Gastroesophageal sphincter (tissue), 4 donors: Measurements from ENCODE around the gene SHANK1. TPM values are rescaled to one million over a fixed set of nuclear protein-coding genes. Genes with fewer than 3 reads are reported as not detected.

Source experiments
- ATAC-seq: fragments of 150-250 bp; one replicate; pipeline ENCODE4 v1.9.1; 2016; ENCODE audit warnings: mild to moderate bottlenecking, moderate library complexity
- H3K27ac ChIP-seq, 4 donors: fragments of 200-600 bp; sonication (generic) in 3 of 4; 1 replicate in 3 of 4; 2 replicates in 1 of 4; pipeline ENCODE4 v1.5.1; 2016 to 2019
- H3K27me3 ChIP-seq: fragments of 200-600 bp; sonication (generic); one replicate; pipeline ENCODE4 v1.5.1; 2019
- H3K36me3 ChIP-seq, 2 donors: fragments of 200-600 bp; sonication (generic); one replicate each; pipeline ENCODE4 v1.5.1; 2019; ENCODE audit warnings: control low read depth in 1 of 2
- H3K4me1 ChIP-seq, 3 donors: fragments of 200-600 bp; sonication (generic); 1 replicate in 2 of 3; 2 replicates in 1 of 3; pipeline ENCODE4 v1.5.1; 2016 to 2019; ENCODE audit warnings: control low read depth in 2 of 3
- H3K4me3 ChIP-seq, 2 donors: fragments of 200-600 bp; sonication (generic); one replicate each; pipeline ENCODE4 v1.5.1; 2019; ENCODE audit warnings: mild to moderate bottlenecking in 1 of 2, moderate library complexity in 1 of 2
- H3K9me3 ChIP-seq, 3 donors: fragments of 200-600 bp; sonication (generic); one replicate each; pipeline ENCODE4 v1.5.1; 2017 to 2019; ENCODE audit warnings: control low read depth in 2 of 3
- EP300 ChIP-seq: sonication (generic); formaldehyde crosslinking; IDR thresholded peaks from one replicate; pipeline ENCODE4 v1.6.1; 2017; ENCODE audit warnings: antibody characterized with exemption, mild to moderate bottlenecking
- POLR2A ChIP-seq, 2 donors: fragments of 450-650 bp; IDR thresholded peaks; one replicate each; pipeline ENCODE4 v1.6.1; 2017; ENCODE audit warnings: antibody characterized with exemption in 2 of 2, mild to moderate bottlenecking in 2 of 2, moderate library complexity in 1 of 2
- POLR2AphosphoS5 ChIP-seq: sonication (generic); formaldehyde crosslinking; IDR thresholded peaks from one replicate; pipeline ENCODE4 v1.6.1; 2017; ENCODE audit warnings: antibody characterized with exemption
- WGBS, 2 donors: methylation state at CpG; one replicate each; pipeline ENCODE4 v1.1.5; 2018; ENCODE audit warnings: low coverage in 1 of 2; 5-methylcytosine and 5-hydroxymethylcytosine counted together
- total RNA-seq, 4 donors: library from RNA; depleted of rRNA; stranded (reverse); fragments of >200 nt; gene quantifications; one replicate each; pipeline ENCODE4 v1.1.0, GENCODE V29; 2016
- TF ChIP-seq, protein P1 (sequence below), 4 experiments: fragments of 200-600 bp in 2 of 4; fragments of 450-650 bp in 2 of 4; sonication (generic) in 1 of 4; IDR thresholded peaks; one replicate each; pipeline ENCODE4 v1.5.1; 2017 to 2019; ENCODE audit warnings: antibody characterized with exemption in 4 of 4, mild to moderate bottlenecking in 2 of 4, moderate library complexity in 2 of 4

SHANK1 gene
- total RNA-seq, 4 donors from 2014 or later: 0.15 to 0.40 (median 0.31) TPM; not detected in 1

DNA sequence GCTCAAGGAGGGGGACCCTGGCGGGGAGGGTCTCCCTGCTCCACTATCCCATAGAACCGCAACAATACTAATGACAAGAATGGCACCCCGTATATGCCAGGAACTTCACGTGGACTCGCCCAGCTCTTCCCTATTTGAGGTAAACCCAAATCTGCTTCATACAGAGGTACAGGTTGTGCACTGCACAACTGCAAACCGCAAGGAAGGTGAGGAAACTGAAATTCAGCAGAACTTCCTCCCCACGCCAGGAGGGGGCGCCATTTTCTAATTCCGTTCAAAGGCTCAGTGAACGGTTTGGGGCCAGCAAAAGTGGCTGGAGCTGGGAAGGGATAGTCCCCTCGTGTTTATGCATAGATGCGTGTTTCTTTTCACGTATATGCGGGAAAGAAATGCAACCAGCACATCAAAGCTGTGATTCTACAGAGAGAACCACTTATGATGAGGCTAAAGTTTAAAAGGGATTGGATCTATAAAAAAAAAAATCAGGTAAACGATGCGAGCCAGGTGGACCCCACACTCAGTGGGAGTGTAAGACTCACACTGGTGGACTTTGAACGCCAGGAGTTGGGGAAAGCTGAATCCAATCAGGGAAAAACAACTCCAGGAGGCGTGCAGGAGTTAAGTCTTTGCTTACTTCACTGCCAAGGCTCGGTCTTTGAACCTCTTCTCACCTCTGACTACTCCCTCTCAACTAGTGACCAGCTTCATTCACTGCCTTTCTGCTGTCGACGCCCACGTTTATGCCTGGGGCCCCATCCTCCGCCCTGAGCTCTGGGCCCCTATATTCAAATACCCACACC, 50.1 kb downstream of the SHANK1 start:
- H3K4me1 ChIP-seq: peaks cover 0 to 29% (median 10%) of the 10 kb centered on the region in 3 donors
- TF ChIP-seq, protein P1, sequence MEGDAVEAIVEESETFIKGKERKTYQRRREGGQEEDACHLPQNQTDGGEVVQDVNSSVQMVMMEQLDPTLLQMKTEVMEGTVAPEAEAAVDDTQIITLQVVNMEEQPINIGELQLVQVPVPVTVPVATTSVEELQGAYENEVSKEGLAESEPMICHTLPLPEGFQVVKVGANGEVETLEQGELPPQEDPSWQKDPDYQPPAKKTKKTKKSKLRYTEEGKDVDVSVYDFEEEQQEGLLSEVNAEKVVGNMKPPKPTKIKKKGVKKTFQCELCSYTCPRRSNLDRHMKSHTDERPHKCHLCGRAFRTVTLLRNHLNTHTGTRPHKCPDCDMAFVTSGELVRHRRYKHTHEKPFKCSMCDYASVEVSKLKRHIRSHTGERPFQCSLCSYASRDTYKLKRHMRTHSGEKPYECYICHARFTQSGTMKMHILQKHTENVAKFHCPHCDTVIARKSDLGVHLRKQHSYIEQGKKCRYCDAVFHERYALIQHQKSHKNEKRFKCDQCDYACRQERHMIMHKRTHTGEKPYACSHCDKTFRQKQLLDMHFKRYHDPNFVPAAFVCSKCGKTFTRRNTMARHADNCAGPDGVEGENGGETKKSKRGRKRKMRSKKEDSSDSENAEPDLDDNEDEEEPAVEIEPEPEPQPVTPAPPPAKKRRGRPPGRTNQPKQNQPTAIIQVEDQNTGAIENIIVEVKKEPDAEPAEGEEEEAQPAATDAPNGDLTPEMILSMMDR (IDR thresholded peaks at IDR 0.05): peak in 3 of 4 experiments; percentile 39 to 73 (median 71)
- TF ChIP-seq POLR2AphosphoS5: no peak
- no peaks in the 10 kb centered on the region for H3K9me3 ChIP-seq
- ATAC-seq: no peak
- H3K27me3 ChIP-seq: peaks cover 99% of the 10 kb centered on the region
- 37 to 40% methylated on average over 8 to 19 of the region's 23 CpGs for WGBS, 2 donors
- H3K27ac ChIP-seq: no peak overlapping the region
- H3K36me3 ChIP-seq: no peaks in the 10 kb centered on the region
- no peak overlapping the region for H3K4me3 ChIP-seq

DNA sequence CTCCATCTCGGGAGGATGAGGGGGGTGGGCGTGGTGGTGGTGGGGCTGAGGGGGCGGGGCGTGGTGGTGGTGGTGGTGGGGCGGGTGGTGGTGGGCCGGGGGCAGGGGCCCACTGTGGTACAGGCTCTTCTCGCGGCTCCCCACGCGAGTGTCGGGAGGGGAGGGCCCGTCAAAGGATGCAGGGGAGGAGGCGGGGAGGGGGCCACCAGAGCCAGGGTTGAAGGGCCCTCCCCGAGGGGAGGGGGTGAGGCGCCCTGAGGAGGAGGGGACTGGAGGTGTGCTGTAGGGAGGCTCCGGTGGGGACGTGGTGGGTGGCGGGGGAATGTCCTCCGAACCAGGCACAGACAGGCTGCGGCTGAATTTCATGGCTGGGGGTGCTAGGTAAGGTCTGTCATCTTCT, 50.7 kb downstream of the SHANK1 start:
- Histone ChIP-seq H3K27me3 (peaks cover 98% of the 10 kb centered on the region), H3K27ac (no peak overlapping the region), H3K36me3 (no peaks in the 10 kb centered on the region), H3K4me3 (no peak overlapping the region), H3K9me3 (no peaks in the 10 kb centered on the region), H3K4me1 (peaks cover 0 to 29% (median 10%) of the 10 kb centered on the region in 3 donors)
- TF ChIP-seq POLR2AphosphoS5 (no peak), EP300 (no peak), POLR2A (IDR thresholded peaks at IDR 0.05) (no peak)
- TF ChIP-seq, protein P1 (IDR thresholded peaks at IDR 0.05): no peak
- WGBS, 2 donors: no CpG with 5 or more reads among the region's 20 CpGs
- no peak for ATAC-seq

DNA sequence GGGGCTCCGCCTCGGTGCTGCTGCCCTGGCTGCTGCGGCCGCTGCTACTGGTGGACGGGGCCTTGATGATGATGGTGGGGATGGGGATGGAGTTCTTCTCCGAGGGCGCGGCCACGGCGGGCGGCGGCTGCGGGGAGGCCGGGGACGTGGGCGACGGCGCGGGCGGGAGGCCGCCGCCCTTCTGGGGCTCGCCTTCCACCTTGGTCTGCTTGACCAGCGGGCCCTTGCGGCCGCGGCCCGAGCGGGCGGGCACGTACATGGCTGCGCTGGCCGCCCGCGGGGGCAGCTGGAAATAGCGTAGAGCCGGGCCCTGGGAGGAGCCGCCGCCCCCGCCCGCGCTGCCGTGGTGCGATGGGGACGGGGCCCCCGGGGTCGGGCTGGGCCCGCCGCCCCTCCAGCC, 51.2 kb downstream of the SHANK1 start:
- Histone ChIP-seq H3K36me3 (no peaks in the 10 kb centered on the region), H3K4me1 (peaks cover 0 to 29% (median 10%) of the 10 kb centered on the region in 3 donors), H3K9me3 (no peaks in the 10 kb centered on the region), H3K27ac (no peak overlapping the region), H3K27me3 (peaks cover 94% of the 10 kb centered on the region), H3K4me3 (no peak overlapping the region)
- TF ChIP-seq, protein P1 (IDR thresholded peaks at IDR 0.05): no peak
- TF ChIP-seq POLR2AphosphoS5 (no peak), EP300 (no peak), POLR2A (IDR thresholded peaks at IDR 0.05) (no peak)
- WGBS, 2 donors: no CpG with 5 or more reads among the region's 49 CpGs
- ATAC-seq: no peak

DNA sequence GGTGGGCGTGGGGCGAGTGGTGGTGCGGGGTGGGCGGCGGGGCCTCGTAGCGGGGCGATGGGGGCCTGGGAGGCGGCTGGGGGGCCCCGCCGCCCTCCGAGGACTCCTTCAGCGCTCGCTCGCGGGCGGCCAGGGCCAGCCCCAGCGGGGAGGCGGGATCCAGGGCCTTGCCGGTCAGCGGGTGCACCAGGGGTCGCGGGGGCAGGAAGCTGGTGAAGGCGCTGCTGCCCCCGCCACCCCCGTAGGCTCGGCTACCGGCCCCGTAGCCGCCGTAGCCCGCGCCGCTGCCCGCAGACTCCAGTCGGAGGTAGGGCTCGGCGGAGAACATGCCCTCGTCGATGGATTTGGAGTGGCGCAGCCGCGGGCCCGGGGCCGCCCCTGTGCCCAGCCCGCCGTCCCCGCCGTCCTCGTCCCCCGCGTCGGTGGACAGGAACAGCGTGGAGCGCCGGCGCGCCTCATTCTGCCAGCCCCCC, 51.8 kb downstream of the SHANK1 start:
- ATAC-seq: no peak
- H3K27ac ChIP-seq: no peak overlapping the region
- no peak overlapping the region for H3K4me3 ChIP-seq
- H3K36me3 ChIP-seq: no peaks in the 10 kb centered on the region
- WGBS, 2 donors: no CpG with 5 or more reads among the region's 58 CpGs
- peaks cover 94% of the 10 kb centered on the region for H3K27me3 ChIP-seq
- peaks cover 0 to 29% (median 10%) of the 10 kb centered on the region in 3 donors for H3K4me1 ChIP-seq
- TF ChIP-seq POLR2AphosphoS5 (no peak), POLR2A (IDR thresholded peaks at IDR 0.05) (no peak), EP300 (no peak)
- TF ChIP-seq, protein P1 (IDR thresholded peaks at IDR 0.05): no peak
- H3K9me3 ChIP-seq: no peaks in the 10 kb centered on the region
